ENCODE data around the gene HERC4.
"Not testable (repeated sequence)": the region's sequence is repeated elsewhere in the genome, so short reads cannot be mapped to it uniquely, and the experiment has no call there.

- TF ChIP-seq POLR2AphosphoS5, POLR2A (IDR thresholded peaks at IDR 0.05; ENCODE audit: low read depth, low read length): not testable (repeated sequence)
These were observed 58.6 kb downstream of the HERC4 start for GRCh38 chr10:68016519-68016918.

All from GM12892 (cell line).